Ectodermal cell (in vitro differentiated cells): ENCODE measurements around the gene LELP1.
"Not testable (repeated sequence)": the region's sequence is repeated elsewhere in the genome, so short reads cannot be mapped to it uniquely, and the experiment has no call there.

Experiments used
- H3K27ac ChIP-seq: 2 replicates; pipeline ENCODE4 v1.7.0; 2013; ENCODE audit warnings: mild to moderate bottlenecking, low read depth, low read length; ENCODE audit not compliant: insufficient read depth, poor library complexity, severe bottlenecking
- H3K27me3 ChIP-seq: 2 replicates; pipeline ENCODE4 v1.7.0; 2013; ENCODE audit warnings: mild to moderate bottlenecking, low read length; ENCODE audit not compliant: insufficient read depth, control insufficient read depth, poor library complexity, severe bottlenecking
- H3K36me3 ChIP-seq: one replicate; pipeline ENCODE4 v1.7.0; 2013; ENCODE audit warnings: low read length; ENCODE audit not compliant: control insufficient read depth, insufficient read depth
- H3K4me1 ChIP-seq: one replicate; pipeline ENCODE4 v1.7.0; 2013; ENCODE audit warnings: low read length; ENCODE audit not compliant: control insufficient read depth, insufficient read depth
- H3K4me3 ChIP-seq: 2 replicates; pipeline ENCODE4 v1.7.0; 2013; ENCODE audit warnings: low read depth, low read length, control low read depth; ENCODE audit not compliant: insufficient read depth
- H3K9me3 ChIP-seq: 2 replicates; pipeline ENCODE4 v1.7.0; 2013; ENCODE audit warnings: mild to moderate bottlenecking, low read length, moderate library complexity; ENCODE audit not compliant: control insufficient read depth
- WGBS, 2 experiments: methylation state at CpG; one replicate each; pipeline ENCODE4 v1.1.7; 2013; ENCODE audit warnings: missing lambda C conversion rate in 2 of 2; 5-methylcytosine and 5-hydroxymethylcytosine counted together

The LELP1 gene

DNA sequence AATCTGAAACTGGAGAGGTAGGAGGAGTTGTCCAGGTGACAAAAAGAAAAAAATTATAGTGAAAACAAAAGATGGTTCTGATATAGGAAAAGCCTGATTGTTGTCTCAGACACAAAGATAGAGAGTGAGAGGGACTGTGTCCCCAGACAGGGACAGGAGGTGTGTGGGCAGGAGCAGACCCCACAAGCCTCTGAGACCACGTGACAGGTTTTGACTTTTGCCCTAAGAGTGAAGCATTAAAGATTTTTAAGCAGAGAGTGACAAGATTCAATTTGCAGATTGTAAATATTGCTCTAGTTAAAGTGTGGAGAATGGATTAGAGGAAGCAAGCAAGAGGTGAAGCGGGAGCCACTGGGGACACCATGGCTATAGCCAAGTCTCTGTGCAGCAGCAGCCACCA lies 24.6 kb downstream of the LELP1 start:
- H3K4me1 ChIP-seq: no peaks in the 10 kb centered on the region
- no peak overlapping the region for H3K27ac ChIP-seq
- no peaks in the 10 kb centered on the region for H3K36me3 ChIP-seq
- H3K9me3 ChIP-seq: no peaks in the 10 kb centered on the region
- no peak overlapping the region for H3K4me3 ChIP-seq
- H3K27me3 ChIP-seq: no peaks in the 10 kb centered on the region
- 72 to 85% methylated on average over 2 of the region's 2 CpGs for WGBS, 2 experiments

DNA sequence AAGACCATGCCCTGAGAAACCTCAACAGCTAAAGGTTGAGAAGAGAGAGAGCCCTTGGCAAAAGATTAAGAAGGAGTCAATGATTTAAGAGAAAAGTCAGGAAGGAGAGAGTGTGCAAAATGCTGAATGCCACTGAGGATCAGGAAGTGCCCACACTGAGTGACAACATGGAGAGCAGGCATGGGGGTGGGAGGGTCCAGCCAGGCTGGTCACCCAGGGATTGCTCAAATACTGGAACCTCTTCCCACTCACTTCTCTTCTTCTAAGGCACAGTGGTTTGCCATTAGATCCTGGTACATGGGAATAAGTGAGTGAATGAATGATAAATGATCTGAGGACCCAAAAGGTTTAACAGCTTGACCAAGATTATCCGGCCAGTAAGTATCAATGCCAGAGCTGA lies 25.3 kb downstream of the LELP1 start:
- H3K27ac ChIP-seq: no peak overlapping the region
- no peaks in the 10 kb centered on the region for H3K9me3 ChIP-seq
- H3K4me1 ChIP-seq: no peaks in the 10 kb centered on the region
- no peaks in the 10 kb centered on the region for H3K36me3 ChIP-seq
- H3K4me3 ChIP-seq: no peak overlapping the region
- H3K27me3 ChIP-seq: no peaks in the 10 kb centered on the region
- WGBS, 2 experiments: 75 to 96% methylated on average over 1 of the region's 1 CpG

DNA sequence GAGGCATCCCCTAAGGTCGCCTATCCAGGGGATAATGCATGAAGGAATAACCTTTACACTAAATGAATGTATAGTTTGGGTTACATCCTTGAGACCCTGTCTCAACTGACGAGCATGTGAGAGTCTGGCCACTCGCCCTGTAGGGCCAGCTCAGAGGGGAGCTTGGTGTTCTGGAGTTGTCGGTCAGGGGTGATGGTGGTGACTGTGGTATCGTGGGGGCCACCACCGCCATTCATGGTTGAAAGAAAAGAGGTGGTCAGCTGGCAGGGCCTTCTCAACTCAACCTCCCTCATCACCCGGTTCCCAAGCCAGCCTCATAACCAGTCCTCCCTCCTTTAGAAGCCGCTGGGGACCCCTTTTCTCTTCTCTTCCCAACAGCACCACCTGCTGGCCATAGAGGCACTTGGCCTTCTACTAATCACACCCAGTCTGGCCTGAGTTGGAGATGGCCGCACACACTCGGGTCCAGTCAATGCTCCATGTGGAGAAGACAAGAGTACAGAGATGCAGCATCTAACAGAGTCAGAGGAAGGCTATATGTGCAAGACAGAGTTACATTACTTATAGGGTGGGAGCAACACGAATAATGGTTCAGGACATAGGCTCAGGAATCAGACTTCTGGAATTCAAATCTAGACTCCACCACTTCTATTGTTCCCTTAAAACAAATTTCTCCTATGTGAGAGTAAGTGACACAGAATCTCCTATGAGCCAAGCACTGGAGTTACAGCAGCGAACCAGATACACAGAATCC lies 26.0 kb downstream of the LELP1 start:
- H3K9me3 ChIP-seq, H3K4me1 ChIP-seq, H3K36me3 ChIP-seq, H3K27ac ChIP-seq, H3K4me3 ChIP-seq, H3K27me3 ChIP-seq: not testable (repeated sequence)
- WGBS, 2 experiments: 59 to 65% methylated on average over 10 to 11 of the region's 12 CpGs

DNA sequence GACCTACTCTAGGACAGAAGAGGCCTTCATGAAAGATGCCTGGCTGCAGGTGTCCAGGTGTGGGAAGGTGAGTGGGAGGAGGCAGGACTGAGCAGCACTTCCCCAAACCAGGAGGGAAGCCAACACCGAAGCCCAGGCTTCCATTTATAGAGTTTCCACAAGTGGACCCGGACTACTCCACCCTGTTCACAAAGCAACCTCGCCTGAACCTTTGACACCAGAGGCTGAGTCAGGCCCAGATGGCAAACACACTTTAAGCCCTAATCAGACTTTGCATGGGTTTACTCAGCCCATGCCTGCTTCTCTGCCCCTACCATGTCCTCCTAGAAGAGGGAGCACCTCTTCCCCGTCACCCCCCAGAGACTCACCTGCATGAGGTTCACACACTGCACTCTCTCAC lies 28.1 kb downstream of the LELP1 start:
- Histone ChIP-seq H3K27ac (no peak overlapping the region), H3K9me3 (no peaks in the 10 kb centered on the region), H3K36me3 (no peaks in the 10 kb centered on the region), H3K4me3 (no peak overlapping the region), H3K4me1 (no peaks in the 10 kb centered on the region), H3K27me3 (no peaks in the 10 kb centered on the region)
- WGBS, 2 experiments: 85% methylated on average over 4 of the region's 4 CpGs

DNA sequence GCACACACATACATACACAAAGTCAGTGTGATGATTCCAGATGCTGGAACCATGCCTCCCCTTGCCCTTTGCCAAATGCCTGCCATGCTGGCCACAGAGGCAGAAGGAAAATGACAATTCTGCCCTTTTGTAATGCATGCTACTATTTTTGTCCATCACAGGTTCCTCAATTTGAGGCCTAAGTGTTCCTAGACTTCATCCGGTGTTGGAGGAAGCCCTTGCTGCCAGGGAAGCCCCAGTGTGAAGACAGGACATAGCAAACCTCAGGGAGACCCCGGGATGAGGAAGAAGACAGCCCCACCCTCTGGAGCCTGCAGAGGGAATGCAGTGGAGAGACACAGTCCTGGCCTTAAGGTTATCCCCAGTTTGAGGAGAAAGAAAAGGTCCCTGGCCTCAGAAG lies 28.6 kb downstream of the LELP1 start:
- 76 to 86% methylated on average over 2 of the region's 2 CpGs for WGBS, 2 experiments
- Histone ChIP-seq H3K4me1 (no peaks in the 10 kb centered on the region), H3K27me3 (no peaks in the 10 kb centered on the region), H3K36me3 (no peaks in the 10 kb centered on the region), H3K4me3 (no peak overlapping the region), H3K9me3 (no peaks in the 10 kb centered on the region), H3K27ac (no peak overlapping the region)

DNA sequence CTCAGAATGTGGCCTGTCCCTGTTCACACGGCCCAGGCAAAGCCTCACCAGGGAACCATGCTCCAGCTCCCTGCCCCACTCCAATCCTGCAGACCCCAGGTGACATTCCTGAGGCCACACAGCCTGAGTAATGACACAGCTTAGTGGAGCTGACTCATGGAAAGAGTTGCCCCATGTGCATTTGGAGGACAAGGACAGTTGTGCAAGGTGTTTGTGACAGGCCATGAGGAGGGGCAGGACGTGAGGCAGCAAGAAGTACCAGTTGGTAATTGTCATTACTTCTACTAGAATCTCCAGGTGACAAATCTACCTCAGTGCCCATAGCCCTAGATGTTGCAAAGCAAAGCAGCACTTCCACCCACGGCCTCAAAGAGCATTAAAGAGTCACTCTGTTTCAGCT lies 29.3 kb downstream of the LELP1 start:
- Histone ChIP-seq H3K27ac (no peak overlapping the region), H3K27me3 (no peaks in the 10 kb centered on the region), H3K9me3 (no peaks in the 10 kb centered on the region), H3K4me1 (no peaks in the 10 kb centered on the region), H3K36me3 (no peaks in the 10 kb centered on the region), H3K4me3 (no peak overlapping the region)
- WGBS, 2 experiments: 78% methylated on average over 3 of the region's 3 CpGs

DNA sequence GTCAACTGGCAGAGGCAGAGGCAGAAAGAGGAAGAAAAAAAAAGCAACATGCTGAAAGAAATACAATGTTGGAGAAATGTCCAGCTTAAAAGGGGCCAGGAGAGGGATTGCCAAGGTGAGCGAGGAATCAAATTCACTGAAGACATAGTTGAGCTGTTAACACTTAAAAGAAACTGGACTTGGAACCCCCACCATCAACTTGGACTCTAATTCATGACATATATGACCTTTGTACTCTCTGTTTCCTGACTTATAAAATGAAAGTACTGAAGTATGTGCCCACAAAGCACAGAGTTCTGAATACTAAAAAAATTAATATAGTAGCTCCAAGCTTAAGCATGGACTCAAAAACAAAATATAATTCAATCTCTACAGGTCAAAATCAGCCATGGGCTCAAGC lies 30.2 kb downstream of the LELP1 start:
- no peaks in the 10 kb centered on the region for H3K9me3 ChIP-seq
- no peak overlapping the region for H3K4me3 ChIP-seq
- H3K4me1 ChIP-seq: no peaks in the 10 kb centered on the region
- no peak overlapping the region for H3K27ac ChIP-seq
- WGBS, 2 experiments: 70 to 95% methylated on average over 1 of the region's 1 CpG
- no peaks in the 10 kb centered on the region for H3K27me3 ChIP-seq
- no peaks in the 10 kb centered on the region for H3K36me3 ChIP-seq

DNA sequence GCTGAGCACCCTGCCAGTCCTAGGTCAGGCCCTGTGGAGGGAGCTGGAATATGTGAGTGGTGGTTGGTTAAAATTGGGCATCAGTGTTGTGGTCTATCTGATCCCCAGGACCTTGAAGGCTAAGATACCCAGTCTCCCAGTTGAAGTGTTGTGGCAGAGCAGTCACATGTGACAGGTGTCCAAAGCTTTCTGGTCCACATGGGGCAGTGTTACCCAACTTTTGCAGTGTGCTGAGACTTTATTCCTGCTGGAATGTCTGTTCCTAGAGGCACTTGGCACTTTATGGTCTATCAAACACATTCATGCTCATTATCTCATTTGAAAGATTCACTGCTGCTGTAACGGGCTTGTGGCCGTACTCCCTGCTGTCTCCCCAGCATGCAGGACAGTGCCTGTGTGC lies 35.3 kb downstream of the LELP1 start:
- no peaks in the 10 kb centered on the region for H3K4me1 ChIP-seq
- H3K27ac ChIP-seq: no peak overlapping the region
- H3K27me3 ChIP-seq: no peaks in the 10 kb centered on the region
- no peak overlapping the region for H3K4me3 ChIP-seq
- 77 to 86% methylated on average over 2 of the region's 2 CpGs for WGBS, 2 experiments
- H3K9me3 ChIP-seq: no peaks in the 10 kb centered on the region
- no peaks in the 10 kb centered on the region for H3K36me3 ChIP-seq

DNA sequence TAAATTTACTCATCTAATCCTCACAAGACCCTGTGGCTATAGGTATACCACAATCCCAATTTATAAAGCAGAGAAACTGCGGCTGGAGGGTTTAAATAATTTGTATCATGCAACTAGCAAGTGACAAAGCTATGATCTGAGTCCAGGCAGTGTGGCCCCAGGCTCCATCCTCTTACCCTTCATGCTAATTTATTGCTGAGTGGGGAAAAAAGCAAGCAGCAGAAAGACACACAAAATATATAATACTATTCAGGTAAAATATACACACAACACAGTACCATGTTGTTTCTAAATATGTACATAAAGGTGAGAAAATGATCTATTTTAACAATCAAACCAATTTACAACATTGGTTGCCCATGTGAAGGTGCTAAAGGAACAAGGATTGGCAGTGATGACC lies 38.9 kb downstream of the LELP1 start:
- no peak overlapping the region for H3K4me3 ChIP-seq
- H3K4me1 ChIP-seq: no peaks in the 10 kb centered on the region
- H3K27me3 ChIP-seq: no peaks in the 10 kb centered on the region
- 100% methylated on average over 1 of the region's 1 CpG for WGBS, 2 experiments
- no peaks in the 10 kb centered on the region for H3K9me3 ChIP-seq
- H3K36me3 ChIP-seq: no peaks in the 10 kb centered on the region
- H3K27ac ChIP-seq: no peak overlapping the region

DNA sequence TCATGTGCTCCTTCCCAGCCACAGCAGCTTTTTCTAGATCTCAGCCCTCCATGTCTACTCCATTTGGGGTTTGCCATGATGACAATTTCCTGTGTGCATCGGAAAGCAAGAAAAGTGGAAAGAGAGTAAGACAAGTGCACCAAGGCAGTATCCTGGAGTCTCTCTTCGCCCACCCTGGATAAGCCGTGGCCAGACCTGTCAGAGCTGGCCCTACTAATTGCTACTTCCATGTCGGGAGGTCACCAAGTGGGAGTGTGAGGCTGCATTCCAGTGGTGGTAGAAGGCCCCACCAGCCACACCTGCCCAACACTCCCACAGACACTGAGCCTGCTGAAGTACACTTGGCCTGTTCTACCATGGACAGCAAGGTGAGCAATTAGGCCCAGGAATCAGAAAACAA lies 42.2 kb downstream of the LELP1 start:
- WGBS, 2 experiments: 86 to 93% methylated on average over 4 of the region's 4 CpGs
- no peaks in the 10 kb centered on the region for H3K9me3 ChIP-seq

DNA sequence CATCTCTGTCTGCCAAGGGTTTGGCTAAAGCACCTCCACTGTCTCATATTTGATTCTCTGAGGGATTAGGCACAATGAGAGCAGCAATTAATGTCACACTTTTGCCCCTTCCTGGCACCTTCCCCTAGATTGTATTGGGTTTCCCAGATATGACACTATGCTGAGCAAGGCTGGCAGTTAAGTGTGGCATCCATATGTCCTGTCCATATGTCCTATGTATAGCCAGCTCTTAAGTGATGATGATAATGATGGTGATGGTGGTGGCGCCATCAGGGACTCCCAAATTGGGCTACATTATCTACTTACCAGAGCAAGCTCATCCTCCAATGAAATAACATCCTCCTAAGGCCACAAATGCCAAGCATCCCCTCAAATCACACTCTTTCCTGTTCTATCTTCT lies 42.8 kb downstream of the LELP1 start:
- H3K27me3 ChIP-seq: no peaks in the 10 kb centered on the region
- H3K9me3 ChIP-seq: no peaks in the 10 kb centered on the region
- no peaks in the 10 kb centered on the region for H3K4me1 ChIP-seq
- no peaks in the 10 kb centered on the region for H3K36me3 ChIP-seq
- no peak overlapping the region for H3K4me3 ChIP-seq
- 57 to 90% methylated on average over 1 of the region's 1 CpG for WGBS, 2 experiments
- no peak overlapping the region for H3K27ac ChIP-seq

More for the DNA sequence above, 42.2 kb downstream of the LELP1 start:
- Histone ChIP-seq H3K4me3 (no peak overlapping the region), H3K27me3 (no peaks in the 10 kb centered on the region), H3K4me1 (no peaks in the 10 kb centered on the region), H3K27ac (no peak overlapping the region), H3K36me3 (no peaks in the 10 kb centered on the region)
